ENCODE results near the gene CEP135. TPM values are rescaled to one million over a fixed set of nuclear protein-coding genes. Genes with fewer than 3 reads are reported as not detected.

Gene CEP135
- polyA plus RNA-seq, 1 donor from 2014 or later = 5.2 TPM

- TF ChIP-seq TAF1 (IDR thresholded peaks at IDR 0.05; ENCODE audit: low read depth) (no peak), EZH2 (IDR thresholded peaks at IDR 0.05; ENCODE audit: borderline replicate concordance, insufficient read depth, low read length, poor library complexity, severe bottlenecking) (no peak), CTCF (IDR thresholded peaks at IDR 0.05; ENCODE audit: poor library complexity, severe bottlenecking) (no peak)
- Histone ChIP-seq H3K9ac (ENCODE audit: low read length) (no peak overlapping the region), H3K4me3 (ENCODE audit: low read length) (no peak overlapping the region), H3K27ac (ENCODE audit: low read length) (no peak overlapping the region), H3K4me2 (ENCODE audit: low read length) (no peak overlapping the region), H3K9me2 (ENCODE audit: insufficient read depth, low read length) (no peaks in the 10 kb centered on the region), H3K79me2 (replicated peaks; ENCODE audit: insufficient read depth, low read length) (no peaks in the 10 kb centered on the region), H2AFZ (ENCODE audit: low read depth, low read length) (no peak overlapping the region), H3F3A (ENCODE audit: insufficient read depth, low read length, poor library complexity, severe bottlenecking) (no peaks in the 10 kb centered on the region), H3K9me3 (ENCODE audit: low read length) (peaks cover 6% of the 10 kb centered on the region), H3K36me3 (ENCODE audit: insufficient read depth, low read length) (no peaks in the 10 kb centered on the region), H3K27me3 (ENCODE audit: insufficient read depth, low read depth, low read length) (no peaks in the 10 kb centered on the region), H4K20me1 (ENCODE audit: insufficient read depth) (no peaks in the 10 kb centered on the region)
These were observed 10.3 kb upstream of the CEP135 start for GRCh38 chr4:55938481-55938880.

- H4K20me1 ChIP-seq (ENCODE audit: insufficient read depth) = no peaks in the 10 kb centered on the region
- no peak for TF ChIP-seq MXI1 (conservative IDR thresholded peaks at IDR 0.05; ENCODE audit: poor library complexity, severe bottlenecking)
- TF ChIP-seq SMC3 (conservative IDR thresholded peaks at IDR 0.05; ENCODE audit: poor library complexity) = no peak
- no peak for TF ChIP-seq POLR2AphosphoS5 (IDR thresholded peaks at IDR 0.05)
- no peak for TF ChIP-seq RAD21 (conservative IDR thresholded peaks at IDR 0.05)
- no peak for TF ChIP-seq EP300 (conservative IDR thresholded peaks at IDR 0.05; ENCODE audit: poor library complexity, severe bottlenecking)
- TF ChIP-seq TAF1 (IDR thresholded peaks at IDR 0.05; ENCODE audit: low read depth) = no peak
- no peak overlapping the region for H3K4me3 ChIP-seq (ENCODE audit: low read length)
- no peaks in the 10 kb centered on the region for H3F3A ChIP-seq (ENCODE audit: insufficient read depth, low read length, poor library complexity, severe bottlenecking)
- H3K27ac ChIP-seq (ENCODE audit: low read length) = no peak overlapping the region
- H3K9me3 ChIP-seq (ENCODE audit: low read length) = peaks cover 6% of the 10 kb centered on the region
- no peak overlapping the region for H3K9ac ChIP-seq (ENCODE audit: low read length)
- H3K4me2 ChIP-seq (ENCODE audit: low read length) = no peak overlapping the region
- H3K36me3 ChIP-seq (ENCODE audit: insufficient read depth, low read length) = no peaks in the 10 kb centered on the region
- H3K79me2 ChIP-seq (replicated peaks; ENCODE audit: insufficient read depth, low read length) = no peaks in the 10 kb centered on the region
- no peaks in the 10 kb centered on the region for H3K9me2 ChIP-seq (ENCODE audit: insufficient read depth, low read length)
- H2AFZ ChIP-seq (ENCODE audit: low read depth, low read length) = no peak overlapping the region
- H3K27me3 ChIP-seq (ENCODE audit: insufficient read depth, low read depth, low read length) = no peaks in the 10 kb centered on the region
These were observed 9.3 kb upstream of the CEP135 start for GRCh38 chr4:55939421-55939820.

- no peak overlapping the region for H2AFZ ChIP-seq (ENCODE audit: low read depth, low read length)
- no peaks in the 10 kb centered on the region for H3K9me2 ChIP-seq (ENCODE audit: insufficient read depth, low read length)
- TF ChIP-seq POLR2AphosphoS5 (IDR thresholded peaks at IDR 0.05) (no peak), EP300 (conservative IDR thresholded peaks at IDR 0.05; ENCODE audit: poor library complexity, severe bottlenecking) (no peak), CTCF (IDR thresholded peaks at IDR 0.05; ENCODE audit: poor library complexity, severe bottlenecking) (no peak), MXI1 (conservative IDR thresholded peaks at IDR 0.05; ENCODE audit: poor library complexity, severe bottlenecking) (no peak), REST (IDR thresholded peaks at IDR 0.05; ENCODE audit: borderline replicate concordance) (no peak), EZH2 (IDR thresholded peaks at IDR 0.05; ENCODE audit: borderline replicate concordance, insufficient read depth, low read length, poor library complexity, severe bottlenecking) (no peak), SMC3 (conservative IDR thresholded peaks at IDR 0.05; ENCODE audit: poor library complexity) (no peak)
- no peaks in the 10 kb centered on the region for H3K36me3 ChIP-seq (ENCODE audit: insufficient read depth, low read length)
- no peak overlapping the region for H3K27ac ChIP-seq (ENCODE audit: low read length)
- H3F3A ChIP-seq (ENCODE audit: insufficient read depth, low read length, poor library complexity, severe bottlenecking) = no peaks in the 10 kb centered on the region
- no peaks in the 10 kb centered on the region for H4K20me1 ChIP-seq (ENCODE audit: insufficient read depth)
- no peak overlapping the region for H3K4me2 ChIP-seq (ENCODE audit: low read length)
- no peak overlapping the region for H3K4me3 ChIP-seq (ENCODE audit: low read length)
- H3K79me2 ChIP-seq (replicated peaks; ENCODE audit: insufficient read depth, low read length) = no peaks in the 10 kb centered on the region
- H3K27me3 ChIP-seq (ENCODE audit: insufficient read depth, low read depth, low read length) = no peaks in the 10 kb centered on the region
- H3K9ac ChIP-seq (ENCODE audit: low read length) = no peak overlapping the region
- peaks cover 6% of the 10 kb centered on the region for H3K9me3 ChIP-seq (ENCODE audit: low read length)
These were observed 6.8 kb upstream of the CEP135 start for GRCh38 chr4:55941881-55942396.
